HG03442 (cell line): ENCODE data around the gene GSTM1.
"Not testable (repeated sequence)": the region's sequence is repeated elsewhere in the genome, so short reads cannot be mapped to it uniquely, and the experiment has no call there.

ENCODE experiments used
- ATAC-seq: cut with Tn5 transposase; IDR thresholded peaks from one replicate; pipeline ENCODE4 v1.9.1; 2021; ENCODE audit warnings: mild to moderate bottlenecking, moderate library complexity; ENCODE audit not compliant: unreplicated experiment

GSTM1 gene

DNA sequence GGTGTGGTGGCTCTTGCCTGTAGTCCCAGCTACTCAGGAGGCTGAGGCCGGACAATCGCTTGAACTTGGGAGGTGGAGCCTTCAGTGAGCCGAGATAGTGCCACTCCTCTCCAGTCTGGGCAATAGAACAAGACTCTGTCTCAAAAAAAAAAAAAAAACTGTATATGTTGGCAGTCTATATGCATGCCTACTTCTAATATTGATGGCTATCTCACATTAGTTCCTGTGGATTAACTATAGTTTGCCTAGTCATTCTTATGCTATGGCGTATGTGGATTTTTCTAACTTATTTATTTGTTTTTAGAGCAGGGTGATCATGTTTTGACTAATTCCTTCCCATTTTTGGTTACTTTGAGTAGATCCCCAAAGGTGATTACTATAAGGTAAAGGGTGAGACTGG, 9.4 kb downstream of the GSTM1 start:
- no peak for ATAC-seq

DNA sequence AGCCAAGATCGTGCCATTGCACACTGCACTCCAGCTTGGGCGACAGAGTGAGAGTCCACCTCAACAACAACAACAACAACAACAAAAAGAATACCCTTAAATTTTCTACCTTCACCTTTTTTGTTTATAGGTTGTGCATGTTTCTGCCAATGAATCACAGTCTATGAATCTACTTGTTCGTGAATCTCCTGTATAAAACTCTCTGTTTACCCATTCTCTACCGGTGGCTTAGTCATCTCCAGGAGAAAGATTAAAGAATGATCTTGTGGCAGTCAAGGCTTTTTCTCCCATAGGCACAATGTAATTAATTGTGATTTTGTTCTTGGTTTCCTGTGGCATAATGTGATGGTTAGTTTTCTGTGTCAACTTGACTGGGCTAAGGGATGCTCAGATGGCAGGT, 10.2 kb downstream of the GSTM1 start:
- not testable (repeated sequence) for ATAC-seq

- not testable (repeated sequence) for ATAC-seq
Observed at GRCh38 chr1:109702940-109703339, 15.3 kb downstream of the GSTM1 start.

DNA sequence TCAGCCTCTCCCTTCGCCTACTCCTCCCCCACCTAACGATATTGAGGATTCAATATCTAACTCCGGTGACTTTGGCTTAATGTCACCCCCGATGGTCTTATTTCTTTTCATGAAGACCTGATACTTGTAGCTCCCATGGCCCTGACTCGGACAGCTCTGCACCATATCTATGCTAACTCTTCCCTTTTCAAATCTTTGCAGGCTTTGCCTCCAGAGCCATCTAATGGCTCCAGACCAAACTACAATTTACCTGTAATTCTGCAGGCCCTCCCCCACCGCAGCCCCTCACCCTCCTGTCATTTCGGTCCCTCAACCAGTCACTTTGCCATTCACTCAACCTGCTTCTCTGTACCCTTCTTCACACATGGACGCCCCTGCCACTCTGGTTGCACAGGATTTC, 16.6 kb downstream of the GSTM1 start:
- ATAC-seq, result no peak

GRCh38 chr1:109705411-109705810, 17.8 kb downstream of the GSTM1 start:
- ATAC-seq, result no peak

DNA sequence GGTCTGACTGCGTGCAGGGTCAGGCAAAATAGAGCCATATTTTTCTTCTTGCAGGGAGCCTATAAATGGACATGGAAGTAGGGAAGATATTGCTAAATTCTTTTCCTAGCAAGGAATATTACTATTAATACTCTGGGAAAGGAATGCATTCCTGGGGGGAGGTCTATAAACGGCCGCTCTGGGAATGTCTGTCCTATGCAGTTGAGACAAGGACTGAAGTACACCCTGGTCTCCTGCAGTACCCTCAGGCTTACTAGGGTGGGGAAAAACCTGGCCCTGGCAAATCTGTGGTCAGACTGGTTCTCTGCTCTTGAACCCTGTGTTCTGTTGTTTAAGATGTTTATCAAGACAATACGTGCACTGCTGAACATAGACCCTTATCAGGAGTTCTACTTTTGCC, 21.3 kb downstream of the GSTM1 start:
- ATAC-seq, result not testable (repeated sequence)

GRCh38 chr1:109709822-109710221, 22.2 kb downstream of the GSTM1 start:
- not testable (repeated sequence) for ATAC-seq

- not testable (repeated sequence) for ATAC-seq
Observed at GRCh38 chr1:109711593-109712320, 24.1 kb downstream of the GSTM1 start, which contains the start of gene GSTM5. GSTM5 (plus strand) TSS chr1:109712251; CDS start chr1:109712313, 62 bp downstream.

DNA sequence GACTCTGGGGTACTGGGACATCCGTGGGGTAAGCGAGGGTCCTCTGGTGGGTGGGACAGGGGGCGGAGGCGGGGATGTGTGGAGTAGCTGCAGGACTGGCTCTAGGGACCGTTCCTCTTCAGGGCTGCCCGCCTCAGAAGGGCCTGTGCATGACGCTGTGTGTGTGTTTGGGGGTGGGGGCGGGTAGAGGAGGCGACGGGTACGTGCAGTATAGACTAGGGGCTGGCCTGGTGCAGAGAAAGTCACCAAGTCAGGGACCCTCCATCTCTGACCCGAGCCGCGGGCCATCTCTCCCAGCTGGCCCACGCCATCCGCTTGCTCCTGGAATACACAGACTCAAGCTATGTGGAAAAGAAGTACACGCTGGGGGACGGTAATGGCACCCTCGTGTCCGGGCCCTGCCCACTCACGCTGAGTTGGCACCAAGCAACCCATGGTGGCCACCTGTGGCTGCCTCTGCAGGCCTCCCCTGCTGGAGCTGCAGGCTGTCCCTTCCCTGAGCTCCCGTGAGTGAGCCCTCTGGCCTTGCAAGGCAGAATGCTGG, 24.8 kb downstream of the GSTM1 start:
- ATAC-seq, result no peak

- ATAC-seq, result no peak
Observed at GRCh38 chr1:109713636-109714035, 26.0 kb downstream of the GSTM1 start.

DNA sequence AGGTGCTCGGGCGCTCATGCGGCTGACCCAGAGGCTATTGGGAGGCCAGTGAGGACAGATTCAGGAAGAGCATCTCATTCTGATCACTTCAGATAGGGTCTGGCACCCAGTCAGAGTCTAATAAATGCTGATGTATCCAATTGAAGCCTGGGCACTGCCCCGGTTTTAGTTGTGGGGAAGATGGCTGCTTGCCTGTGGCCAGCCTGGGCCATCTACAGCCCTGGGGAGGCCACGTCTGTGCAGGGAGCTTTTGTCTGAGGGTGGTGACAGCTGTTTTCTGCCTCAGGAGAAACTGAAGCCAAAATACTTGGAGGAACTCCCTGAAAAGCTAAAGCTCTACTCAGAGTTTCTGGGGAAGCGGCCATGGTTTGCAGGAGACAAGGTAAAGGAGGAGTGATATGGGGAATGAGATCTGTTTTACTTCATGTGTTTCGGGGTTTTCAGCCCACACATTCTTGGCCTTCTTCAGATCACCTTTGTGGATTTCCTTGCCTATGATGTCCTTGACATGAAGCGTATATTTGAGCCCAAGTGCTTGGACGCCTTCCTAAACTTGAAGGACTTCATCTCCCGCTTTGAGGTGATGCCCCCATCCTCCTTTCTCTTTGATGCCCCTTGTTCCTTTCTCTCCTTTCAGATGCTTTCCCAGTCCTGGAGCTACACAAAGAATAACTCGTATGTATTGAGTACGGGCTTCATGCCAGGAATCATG, 27.2 kb downstream of the GSTM1 start:
- ATAC-seq, result no peak

DNA sequence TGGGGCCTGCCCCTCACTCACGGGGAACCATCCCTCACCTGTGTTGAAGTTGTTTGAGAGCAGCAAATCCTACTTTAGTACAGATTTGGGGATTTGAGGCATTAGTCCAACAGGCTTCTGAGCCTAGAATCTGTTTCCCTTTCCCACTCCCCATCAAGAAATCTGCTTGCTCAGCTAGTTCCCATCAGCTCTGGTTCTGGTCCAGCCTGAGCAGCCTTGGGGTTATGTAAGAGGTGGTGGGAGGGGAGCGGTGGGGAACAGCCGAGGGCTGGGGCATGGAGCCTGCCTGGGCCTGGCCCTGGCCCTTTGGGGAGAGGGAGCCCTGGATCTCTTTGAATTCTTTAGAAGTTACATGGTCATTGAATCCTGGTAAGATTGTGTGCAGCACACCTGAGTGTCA, 28.5 kb downstream of the GSTM1 start:
- ATAC-seq, result no peak

DNA sequence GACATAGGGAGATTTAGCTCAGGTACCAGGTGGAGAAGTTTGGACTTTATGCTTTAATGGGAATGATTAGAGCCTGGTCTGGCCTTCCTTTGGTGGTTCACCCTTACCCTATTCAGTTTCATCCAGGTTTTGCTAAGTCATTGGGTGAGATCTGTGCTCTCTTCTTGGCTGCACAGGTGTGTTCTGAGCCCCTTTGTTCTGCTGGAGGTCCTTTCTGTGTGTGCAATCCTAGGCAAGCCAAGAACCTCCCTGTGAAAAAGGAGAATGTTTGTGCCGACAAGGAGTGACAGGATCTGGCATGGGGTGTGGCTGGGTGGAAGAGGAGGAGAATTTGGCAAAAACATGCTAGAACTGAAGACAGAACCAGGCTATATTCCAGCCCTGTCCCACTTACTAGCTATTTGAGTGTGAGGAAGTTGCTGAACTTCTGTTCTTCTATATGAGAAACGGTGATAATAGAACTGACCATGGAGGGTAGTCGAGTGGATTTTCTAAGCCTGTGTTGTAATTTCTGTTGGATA, 29.0 kb downstream of the GSTM1 start:
- no peak for ATAC-seq

GRCh38 chr1:109717729-109718128, 30.1 kb downstream of the GSTM1 start:
- ATAC-seq, result no peak

- no peak for ATAC-seq
Observed at GRCh38 chr1:109718495-109718894, 30.9 kb downstream of the GSTM1 start.

DNA sequence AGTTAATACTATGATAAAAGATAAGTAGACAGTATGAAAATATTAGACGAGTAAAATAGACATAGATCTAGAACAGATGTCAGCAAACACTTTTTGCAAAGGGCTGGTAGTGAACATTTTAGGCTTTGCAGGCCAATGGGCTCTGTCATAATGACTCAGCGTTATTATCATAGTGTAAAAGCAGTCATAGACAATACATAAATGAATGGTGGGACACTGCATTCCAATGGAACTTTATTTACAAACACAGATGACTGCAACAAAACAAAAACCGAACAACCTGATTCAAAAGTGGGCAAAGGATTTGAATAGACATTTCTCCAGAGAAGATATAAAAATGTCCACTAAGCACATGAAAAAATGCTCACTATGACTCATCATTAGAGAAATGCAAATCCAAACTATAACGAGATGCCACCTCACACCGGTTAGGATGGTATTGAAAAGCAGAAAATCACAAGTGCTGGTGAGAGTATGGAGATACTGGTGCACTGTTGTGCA, 31.8 kb downstream of the GSTM1 start:
- no peak for ATAC-seq

DNA sequence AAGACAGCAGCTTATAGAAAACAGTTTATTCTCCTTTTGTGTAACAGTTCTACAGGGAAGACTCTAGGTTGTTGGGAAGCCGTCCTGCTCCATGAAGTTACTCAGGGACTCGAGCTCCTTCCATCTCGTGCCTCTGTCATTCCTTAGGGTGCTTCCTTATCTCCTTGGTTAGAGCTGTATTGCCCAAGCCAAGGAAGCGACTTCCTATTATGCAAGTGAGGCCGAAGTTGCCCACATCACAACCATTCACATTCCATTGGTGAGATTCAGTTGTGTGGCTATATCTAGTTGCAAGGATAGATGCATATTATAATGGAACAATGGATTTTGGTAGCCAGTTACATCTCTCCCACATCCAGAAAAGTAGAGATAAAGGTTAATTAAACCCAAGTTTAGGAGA, 33.4 kb downstream of the GSTM1 start:
- ATAC-seq, result no peak

- no peak for ATAC-seq
Observed at GRCh38 chr1:109721971-109722370, 34.4 kb downstream of the GSTM1 start.

DNA sequence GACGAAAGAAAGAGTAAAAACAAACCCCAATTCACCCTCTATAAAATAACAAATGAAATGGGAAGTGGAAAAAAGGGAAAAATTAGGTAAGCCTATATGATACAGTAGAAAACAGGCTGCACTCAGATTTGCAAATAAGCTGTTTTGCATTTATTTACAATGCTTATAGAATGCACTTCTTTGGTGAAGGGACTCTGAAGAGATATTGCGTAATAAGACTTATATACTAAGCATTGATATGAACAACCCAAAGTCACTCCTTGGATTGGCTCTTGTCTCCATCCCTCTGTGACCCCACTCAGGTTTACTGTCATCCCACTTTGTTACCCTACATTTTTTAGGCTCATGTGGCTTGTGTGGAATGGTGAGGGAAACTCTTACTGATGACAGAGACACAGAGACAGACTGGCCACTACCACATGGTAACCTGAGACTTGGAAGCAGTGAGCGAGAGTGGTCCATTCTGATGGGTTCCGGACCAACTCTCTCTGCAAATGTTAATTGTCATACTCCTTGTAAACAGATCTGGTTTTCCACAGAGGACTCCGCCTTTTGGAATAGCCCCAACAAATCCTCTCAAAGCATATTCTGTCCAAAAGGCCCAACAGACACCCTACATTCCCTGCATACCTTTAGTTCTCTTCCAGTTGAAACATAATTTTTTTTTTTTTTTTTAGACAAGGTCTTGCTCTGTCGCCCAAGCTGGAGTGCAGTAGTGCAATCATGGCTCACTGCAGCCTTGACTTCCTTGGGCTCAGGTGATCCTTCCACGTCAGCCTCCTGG, 35.5 kb downstream of the GSTM1 start:
- no peak for ATAC-seq

DNA sequence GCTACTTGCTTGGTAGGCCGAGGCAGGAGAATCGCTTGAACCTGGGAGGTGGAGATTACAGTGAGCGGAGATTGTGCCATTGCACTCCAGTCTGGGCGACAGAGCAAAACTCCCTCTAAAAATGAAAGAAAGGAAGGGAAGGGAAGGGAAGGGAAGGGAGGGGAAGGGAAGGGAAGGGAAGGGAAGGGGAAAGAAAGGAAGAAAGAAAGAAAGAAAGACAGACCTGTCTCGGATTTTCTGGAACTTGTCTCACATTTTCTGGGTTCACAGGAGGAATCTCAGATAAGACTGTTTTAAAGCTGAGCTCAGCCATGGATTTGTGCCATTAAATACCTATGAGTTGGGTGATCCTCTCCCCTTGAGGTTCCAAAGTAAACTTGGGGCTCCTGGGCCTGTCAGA, 37.3 kb downstream of the GSTM1 start:
- no peak for ATAC-seq

- ATAC-seq, result no peak
Observed at GRCh38 chr1:109725510-109725909, 37.9 kb downstream of the GSTM1 start.
